Measurements from ENCODE around the gene LY6G6C. TPM values are rescaled to one million over a fixed set of nuclear protein-coding genes. Genes with fewer than 3 reads are reported as not detected.
A peak's percentile ranks its signal among the peaks of the same experiment; 100 is the strongest.

The LY6G6C gene
- total and polyA plus RNA-seq, 11 donors, result 0.27 TPM; not detected in 10

- DNase-seq, result peak in 1 of 5 donors; percentile 2
- Histone ChIP-seq H3K27me3 (no peaks in the 10 kb centered on the region), H3K36me3 (no peaks in the 10 kb centered on the region), H3K4me1 (peaks cover 0 to 11% (median 0%) of the 10 kb centered on the region in 12 donors), H3K27ac (no peak overlapping the region), H3K9me3 (no peaks in the 10 kb centered on the region), H3K4me3 (no peak overlapping the region)
- ATAC-seq, result no peak
- intact Hi-C loops (cut with DNase I), result no loop called here
- TF ChIP-seq, protein P1, sequence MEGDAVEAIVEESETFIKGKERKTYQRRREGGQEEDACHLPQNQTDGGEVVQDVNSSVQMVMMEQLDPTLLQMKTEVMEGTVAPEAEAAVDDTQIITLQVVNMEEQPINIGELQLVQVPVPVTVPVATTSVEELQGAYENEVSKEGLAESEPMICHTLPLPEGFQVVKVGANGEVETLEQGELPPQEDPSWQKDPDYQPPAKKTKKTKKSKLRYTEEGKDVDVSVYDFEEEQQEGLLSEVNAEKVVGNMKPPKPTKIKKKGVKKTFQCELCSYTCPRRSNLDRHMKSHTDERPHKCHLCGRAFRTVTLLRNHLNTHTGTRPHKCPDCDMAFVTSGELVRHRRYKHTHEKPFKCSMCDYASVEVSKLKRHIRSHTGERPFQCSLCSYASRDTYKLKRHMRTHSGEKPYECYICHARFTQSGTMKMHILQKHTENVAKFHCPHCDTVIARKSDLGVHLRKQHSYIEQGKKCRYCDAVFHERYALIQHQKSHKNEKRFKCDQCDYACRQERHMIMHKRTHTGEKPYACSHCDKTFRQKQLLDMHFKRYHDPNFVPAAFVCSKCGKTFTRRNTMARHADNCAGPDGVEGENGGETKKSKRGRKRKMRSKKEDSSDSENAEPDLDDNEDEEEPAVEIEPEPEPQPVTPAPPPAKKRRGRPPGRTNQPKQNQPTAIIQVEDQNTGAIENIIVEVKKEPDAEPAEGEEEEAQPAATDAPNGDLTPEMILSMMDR (IDR thresholded peaks at IDR 0.05), result no peak
- no peak for TF ChIP-seq POLR2A (IDR thresholded peaks at IDR 0.05)
- 47 to 53% (median 49%) methylated on average over 5 of the region's 5 CpGs for WGBS, 4 donors
Observed at GRCh38 chr6:31713991-31714684, 7.4 kb downstream of the LY6G6C start.

DNA sequence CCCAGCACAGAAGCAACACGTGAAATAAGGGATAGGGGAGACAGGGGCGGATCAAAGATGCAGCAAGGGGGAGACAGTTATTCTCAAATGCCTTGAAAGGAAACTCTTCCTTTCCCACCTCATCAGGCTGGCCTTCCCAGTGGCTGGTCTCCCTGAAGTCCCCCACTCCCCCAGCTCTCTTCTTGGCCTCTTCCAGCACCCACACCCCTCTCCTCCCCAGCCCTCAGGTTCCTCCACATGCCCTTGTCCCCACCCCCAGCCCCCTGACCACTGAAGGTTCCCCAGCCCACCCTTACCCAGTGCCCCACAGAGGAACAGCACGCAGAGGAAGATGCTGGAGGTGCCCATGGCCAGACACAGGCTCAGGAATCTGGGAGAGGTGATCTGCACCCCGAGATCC is 8.1 kb downstream of the LY6G6C start:
- Histone ChIP-seq H3K4me3 (no peak overlapping the region), H3K9me3 (no peaks in the 10 kb centered on the region), H3K27ac (no peak overlapping the region), H3K4me1 (peaks cover 0 to 11% (median 0%) of the 10 kb centered on the region in 12 donors), H3K36me3 (no peaks in the 10 kb centered on the region), H3K27me3 (no peaks in the 10 kb centered on the region)
- 63 to 72% (median 67%) methylated on average over 3 to 4 of the region's 4 CpGs for WGBS, 4 donors
- intact Hi-C loops (cut with DNase I), result no loop called here
- no peak for ATAC-seq
- DNase-seq, result peak in 1 of 5 donors; percentile 1
- no peak for TF ChIP-seq POLR2A (IDR thresholded peaks at IDR 0.05)
- TF ChIP-seq, protein P1 (IDR thresholded peaks at IDR 0.05), result no peak

DNA sequence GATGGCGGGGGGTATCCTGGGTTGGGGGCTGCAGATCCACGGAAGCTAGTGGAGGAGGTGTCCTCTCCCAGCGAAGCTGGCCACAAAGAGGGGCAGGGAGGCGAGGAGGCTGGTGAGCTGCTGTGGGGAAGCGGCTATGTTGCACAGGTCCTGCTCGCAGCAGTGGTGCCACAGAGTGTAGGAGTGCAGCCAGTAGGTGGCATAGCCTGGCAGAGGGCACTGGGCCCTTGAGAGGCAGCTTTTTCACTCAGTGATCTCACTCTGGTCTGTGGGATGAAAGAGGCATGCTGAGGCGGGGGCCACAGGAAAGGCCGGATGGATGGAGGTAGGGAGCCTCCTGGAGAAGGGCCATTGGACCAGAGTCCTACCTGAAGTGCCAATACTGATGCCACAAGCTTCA is 9.2 kb downstream of the LY6G6C start:
- Histone ChIP-seq H3K27ac (no peak overlapping the region), H3K4me1 (peaks cover 0 to 11% (median 0%) of the 10 kb centered on the region in 12 donors), H3K27me3 (no peaks in the 10 kb centered on the region), H3K36me3 (no peaks in the 10 kb centered on the region), H3K9me3 (no peaks in the 10 kb centered on the region), H3K4me3 (no peak overlapping the region)
- intact Hi-C loops (cut with DNase I), result no loop called here
- TF ChIP-seq POLR2A (IDR thresholded peaks at IDR 0.05), result no peak
- TF ChIP-seq, protein P1 (IDR thresholded peaks at IDR 0.05), result peak in 8 of 12 donors; percentile 13 to 38 (median 16)
- 75 to 85% (median 81%) methylated on average over 8 of the region's 8 CpGs for WGBS, 4 donors
- DNase-seq, result peak in 1 of 5 donors; percentile 52
- peak; percentile 61 to 78 (median 76) for ATAC-seq

GRCh38 chr6:31711233-31711632 is 10.3 kb downstream of the LY6G6C start:
- no peak for TF ChIP-seq POLR2A (IDR thresholded peaks at IDR 0.05)
- TF ChIP-seq, protein P1 (IDR thresholded peaks at IDR 0.05), result no peak
- Histone ChIP-seq H3K36me3 (no peaks in the 10 kb centered on the region), H3K9me3 (no peaks in the 10 kb centered on the region), H3K4me3 (no peak overlapping the region), H3K4me1 (peaks cover 0 to 11% (median 0%) of the 10 kb centered on the region in 12 donors), H3K27ac (no peak overlapping the region), H3K27me3 (no peaks in the 10 kb centered on the region)
- WGBS, 4 donors, result 48 to 56% (median 54%) methylated on average over 8 of the region's 8 CpGs
- ATAC-seq (peak in 2 of 4 donors; percentile 36 to 51), DNase-seq (no peak)
- intact Hi-C loops (cut with DNase I), result no loop called here
